Measurements from ENCODE around the gene TMEM87B.

TMEM87B gene, protein sequence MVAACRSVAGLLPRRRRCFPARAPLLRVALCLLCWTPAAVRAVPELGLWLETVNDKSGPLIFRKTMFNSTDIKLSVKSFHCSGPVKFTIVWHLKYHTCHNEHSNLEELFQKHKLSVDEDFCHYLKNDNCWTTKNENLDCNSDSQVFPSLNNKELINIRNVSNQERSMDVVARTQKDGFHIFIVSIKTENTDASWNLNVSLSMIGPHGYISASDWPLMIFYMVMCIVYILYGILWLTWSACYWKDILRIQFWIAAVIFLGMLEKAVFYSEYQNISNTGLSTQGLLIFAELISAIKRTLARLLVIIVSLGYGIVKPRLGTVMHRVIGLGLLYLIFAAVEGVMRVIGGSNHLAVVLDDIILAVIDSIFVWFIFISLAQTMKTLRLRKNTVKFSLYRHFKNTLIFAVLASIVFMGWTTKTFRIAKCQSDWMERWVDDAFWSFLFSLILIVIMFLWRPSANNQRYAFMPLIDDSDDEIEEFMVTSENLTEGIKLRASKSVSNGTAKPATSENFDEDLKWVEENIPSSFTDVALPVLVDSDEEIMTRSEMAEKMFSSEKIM
- total RNA-seq: 30.8 to 93.7 (median 60.6) reads per million in 3 experiments

DNA sequence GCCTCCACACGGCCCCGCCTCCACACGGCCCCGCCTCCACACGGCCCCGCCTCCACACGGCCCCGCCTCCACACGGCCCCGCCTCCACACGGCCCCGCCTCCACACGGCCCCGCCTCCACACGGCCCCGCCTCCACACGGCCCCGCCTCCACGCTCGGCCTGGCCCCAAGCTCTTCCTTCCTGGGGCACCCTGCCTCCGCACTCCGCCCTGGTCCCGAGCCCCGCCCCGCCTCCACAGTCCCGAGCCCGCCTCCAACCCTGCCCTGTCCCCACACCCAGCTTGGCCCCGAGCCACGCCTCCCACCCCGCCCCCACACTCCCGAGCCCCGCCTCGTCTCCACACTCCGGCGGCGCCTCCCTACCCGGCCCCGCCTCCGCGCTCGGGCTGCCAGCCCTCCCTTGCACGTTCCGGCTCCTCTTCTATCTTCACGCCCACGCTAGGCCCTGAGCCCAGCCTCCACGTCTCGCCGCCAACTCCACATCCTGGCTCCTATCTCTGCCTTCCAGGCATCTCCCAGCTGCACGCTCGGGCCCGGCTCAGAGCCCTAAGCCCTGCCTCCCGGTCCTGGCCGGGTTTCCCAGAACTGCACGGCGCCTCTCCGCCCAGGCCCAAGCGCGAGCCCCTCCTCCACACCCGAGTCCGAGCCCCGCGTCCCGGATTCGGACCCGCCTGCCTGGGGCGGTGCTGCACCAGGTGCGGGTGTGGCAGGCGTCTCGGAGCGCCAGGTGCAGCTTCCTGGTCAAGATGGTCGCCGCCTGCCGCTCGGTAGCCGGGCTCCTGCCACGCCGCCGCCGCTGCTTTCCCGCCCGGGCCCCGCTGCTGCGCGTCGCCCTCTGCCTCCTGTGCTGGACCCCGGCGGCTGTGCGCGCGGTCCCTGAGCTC is at the start of gene TMEM87B:
Gene TMEM87B (plus strand): TSS at position 423 of the 883 bp plus-strand sequence. CDS start 323 bp downstream, at position 746.
- peak; percentile 95 for DNase-seq

- no peak for DNase-seq
Measured at GRCh38 chr2:112005406-112006075, 49.5 kb upstream of the TMEM87B start.

DNA sequence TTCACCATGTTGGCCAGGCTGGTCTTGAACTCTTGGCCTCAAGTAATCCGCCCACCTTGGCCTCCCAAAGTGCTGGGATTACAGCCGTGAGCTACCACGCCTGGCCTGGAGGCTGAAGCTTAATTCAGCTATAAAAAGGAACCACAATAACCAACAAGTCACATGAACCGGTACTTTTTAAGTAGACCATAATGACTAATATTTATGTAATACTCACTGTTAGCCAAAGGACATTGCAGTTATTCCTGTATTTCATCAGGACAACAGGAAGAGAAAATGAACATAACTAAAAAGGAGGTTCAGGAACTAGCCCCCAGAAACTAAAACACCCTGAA is 49.0 kb upstream of the TMEM87B start:
- no peak for DNase-seq

GRCh38 chr2:112007493-112007892 is 47.6 kb upstream of the TMEM87B start:
- no peak for DNase-seq

DNA sequence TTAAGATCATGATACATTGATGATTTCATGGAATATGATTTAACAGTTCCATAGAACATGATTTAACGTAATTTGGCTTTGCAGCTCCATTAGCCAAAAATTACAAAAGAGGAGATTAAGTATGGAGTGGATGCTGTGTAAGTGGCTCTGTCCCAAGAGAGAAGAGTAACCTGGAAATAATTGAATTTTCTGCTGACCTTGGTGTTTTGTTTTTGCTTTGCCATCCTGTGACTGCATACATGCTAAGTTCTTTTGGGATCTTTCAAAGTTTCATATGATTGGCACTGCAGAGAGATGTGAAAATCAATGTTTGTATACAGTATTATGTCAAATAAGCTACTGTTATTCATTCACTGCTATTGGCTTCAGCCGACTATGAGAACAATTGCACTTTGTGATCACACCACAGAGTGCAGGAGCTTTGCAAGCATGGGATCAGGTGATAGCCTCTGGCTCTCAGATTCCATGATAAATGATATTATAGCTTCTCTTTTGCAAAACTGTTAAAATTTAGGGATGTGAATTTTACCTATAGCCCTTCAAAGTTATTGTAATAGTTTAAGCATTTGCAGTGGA is 46.1 kb upstream of the TMEM87B start:
- no peak for DNase-seq

- DNase-seq: no peak
Measured at GRCh38 chr2:112010751-112011150, 44.3 kb upstream of the TMEM87B start.

DNA sequence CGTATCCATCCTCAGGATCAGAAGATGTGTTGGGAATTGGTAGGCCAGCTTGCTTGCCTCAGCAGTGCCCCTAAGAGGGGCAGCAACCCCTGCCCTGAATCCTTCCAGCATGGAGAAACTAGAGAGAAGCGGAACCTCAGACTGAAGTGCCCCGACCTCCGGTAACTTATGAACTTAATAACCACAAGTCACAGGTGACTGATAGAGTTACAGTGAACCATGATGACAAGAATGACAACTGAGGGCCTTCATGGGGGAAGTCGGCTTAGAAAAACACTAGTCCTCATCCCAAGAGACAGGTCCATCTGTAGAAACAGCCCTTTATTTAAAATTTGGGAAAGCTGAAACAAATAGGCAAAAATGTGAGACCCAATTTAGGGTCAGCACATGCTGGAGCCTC is 42.5 kb upstream of the TMEM87B start:
- DNase-seq: no peak

- DNase-seq: no peak
Measured at GRCh38 chr2:112018846-112019245, 36.2 kb upstream of the TMEM87B start.

- DNase-seq: no peak
Measured at GRCh38 chr2:112019569-112019982, 35.5 kb upstream of the TMEM87B start.

DNA sequence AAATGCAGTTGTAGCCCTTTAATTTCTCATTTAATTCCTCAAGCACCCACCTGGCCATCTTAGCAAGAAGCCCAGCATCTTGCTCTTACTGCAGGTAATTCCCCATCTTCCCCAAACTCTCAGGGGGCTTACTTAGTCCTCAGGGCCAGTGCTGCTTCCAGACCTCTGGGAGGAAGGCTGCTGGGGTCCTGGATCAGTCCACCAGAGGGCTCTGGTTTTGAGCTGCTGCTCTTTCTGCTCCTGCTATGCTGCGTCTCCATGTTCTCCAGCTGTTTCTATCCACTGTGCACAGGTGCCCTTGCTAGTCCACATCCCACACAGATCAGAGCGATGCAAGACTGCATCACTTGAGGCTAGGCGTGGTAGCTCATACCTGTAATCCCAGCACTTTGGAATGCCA is 34.5 kb upstream of the TMEM87B start:
- DNase-seq: no peak

DNA sequence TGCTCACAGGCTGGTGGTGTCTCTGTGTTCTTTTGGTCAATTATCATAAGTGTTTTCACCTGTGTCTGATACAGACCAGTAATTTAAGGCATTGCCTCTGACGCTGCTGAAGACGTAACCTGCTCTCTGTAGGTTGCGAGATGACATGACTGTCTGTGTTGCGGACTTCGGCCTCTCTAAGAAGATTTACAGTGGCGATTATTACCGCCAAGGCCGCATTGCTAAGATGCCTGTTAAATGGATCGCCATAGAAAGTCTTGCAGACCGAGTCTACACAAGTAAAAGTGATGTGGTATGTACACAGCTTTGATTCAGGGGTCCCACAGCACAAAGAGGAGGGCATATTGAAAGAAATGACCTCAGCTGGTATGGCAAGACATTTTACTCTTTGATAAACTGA is 33.8 kb upstream of the TMEM87B start:
- DNase-seq: no peak

- no peak for DNase-seq
Measured at GRCh38 chr2:112021781-112022231, 33.3 kb upstream of the TMEM87B start.

- no peak for DNase-seq
Measured at GRCh38 chr2:112023707-112024106, 31.4 kb upstream of the TMEM87B start.

- no peak for DNase-seq
Measured at GRCh38 chr2:112024231-112024630, 30.8 kb upstream of the TMEM87B start.

GRCh38 chr2:112024896-112025491 is 30.1 kb upstream of the TMEM87B start:
- no peak for DNase-seq

DNA sequence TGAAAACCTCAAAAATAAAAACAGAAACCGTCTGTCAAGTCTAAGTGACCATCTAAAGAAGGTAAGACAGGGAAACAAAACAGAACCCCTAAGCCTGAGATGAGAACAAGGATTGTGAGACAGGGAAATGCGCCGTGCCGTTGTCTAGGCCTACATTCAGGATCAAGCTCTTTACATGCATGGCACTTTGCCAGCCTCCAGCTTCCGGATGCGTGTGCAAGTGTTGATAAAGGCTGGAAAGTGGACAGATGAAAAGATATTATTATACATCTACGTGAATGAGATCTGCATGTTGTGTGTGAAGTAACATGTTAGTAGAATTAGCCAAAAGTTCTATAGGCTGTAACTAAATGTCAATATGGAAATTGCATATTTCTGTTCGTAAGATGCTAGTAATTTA is 28.6 kb upstream of the TMEM87B start:
- DNase-seq: no peak

- no peak for DNase-seq
Measured at GRCh38 chr2:112027767-112028166, 27.3 kb upstream of the TMEM87B start.

- no peak for DNase-seq
Measured at GRCh38 chr2:112029164-112029563, 25.9 kb upstream of the TMEM87B start.

DNA sequence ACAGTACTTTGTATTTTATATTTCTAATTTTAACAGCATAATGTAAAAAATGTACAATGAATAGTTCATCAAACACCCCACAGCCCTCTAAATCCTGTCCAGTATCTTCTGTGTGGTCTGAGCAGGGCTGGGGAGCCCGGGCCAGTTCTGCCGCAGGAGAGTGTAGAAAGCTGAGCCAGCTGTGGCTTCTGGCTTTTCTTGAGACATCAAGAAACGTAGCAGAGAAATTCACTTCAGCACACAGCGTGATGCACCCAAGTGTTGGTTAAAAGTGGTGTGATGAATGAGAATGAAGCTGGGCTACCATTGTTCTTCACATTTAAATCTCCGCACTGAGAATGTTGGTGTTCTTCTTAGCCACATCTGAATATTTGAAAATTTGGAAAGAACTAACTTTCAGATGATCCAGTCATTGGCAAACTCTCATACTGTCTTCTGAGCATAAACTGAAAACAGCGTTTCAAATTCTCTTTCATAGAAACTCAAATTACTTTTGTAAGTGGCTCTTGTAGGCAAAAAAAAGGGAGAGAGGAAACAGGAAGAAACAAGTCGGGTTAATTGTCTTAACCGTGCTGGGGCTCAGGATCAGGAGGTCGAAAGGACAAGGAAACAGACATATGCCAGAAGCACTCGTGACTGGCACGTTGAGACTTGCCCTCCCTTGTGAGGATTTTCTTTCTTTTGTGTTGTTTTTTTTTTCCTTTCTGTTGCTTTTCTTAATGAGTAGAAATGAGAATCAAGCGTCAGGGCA is 23.4 kb upstream of the TMEM87B start:
- DNase-seq: no peak

DNA sequence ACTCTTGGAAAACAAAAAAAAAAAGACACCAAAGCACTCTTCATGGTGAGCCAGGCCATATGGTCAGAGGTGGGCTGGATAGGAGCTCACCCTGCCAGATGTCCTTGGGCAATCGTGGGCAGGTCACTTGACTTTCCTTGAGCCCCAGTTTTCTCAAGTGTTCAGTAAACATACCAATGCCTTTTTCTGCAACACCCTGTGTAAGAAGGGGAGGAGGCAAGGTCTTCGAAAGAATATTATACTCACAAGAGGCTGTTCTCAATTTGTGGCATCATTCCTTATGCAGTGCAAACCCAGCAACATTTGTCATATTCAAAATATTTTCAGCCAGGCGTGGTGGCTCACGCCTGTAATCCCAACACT is 22.9 kb upstream of the TMEM87B start:
- no peak for DNase-seq

DNA sequence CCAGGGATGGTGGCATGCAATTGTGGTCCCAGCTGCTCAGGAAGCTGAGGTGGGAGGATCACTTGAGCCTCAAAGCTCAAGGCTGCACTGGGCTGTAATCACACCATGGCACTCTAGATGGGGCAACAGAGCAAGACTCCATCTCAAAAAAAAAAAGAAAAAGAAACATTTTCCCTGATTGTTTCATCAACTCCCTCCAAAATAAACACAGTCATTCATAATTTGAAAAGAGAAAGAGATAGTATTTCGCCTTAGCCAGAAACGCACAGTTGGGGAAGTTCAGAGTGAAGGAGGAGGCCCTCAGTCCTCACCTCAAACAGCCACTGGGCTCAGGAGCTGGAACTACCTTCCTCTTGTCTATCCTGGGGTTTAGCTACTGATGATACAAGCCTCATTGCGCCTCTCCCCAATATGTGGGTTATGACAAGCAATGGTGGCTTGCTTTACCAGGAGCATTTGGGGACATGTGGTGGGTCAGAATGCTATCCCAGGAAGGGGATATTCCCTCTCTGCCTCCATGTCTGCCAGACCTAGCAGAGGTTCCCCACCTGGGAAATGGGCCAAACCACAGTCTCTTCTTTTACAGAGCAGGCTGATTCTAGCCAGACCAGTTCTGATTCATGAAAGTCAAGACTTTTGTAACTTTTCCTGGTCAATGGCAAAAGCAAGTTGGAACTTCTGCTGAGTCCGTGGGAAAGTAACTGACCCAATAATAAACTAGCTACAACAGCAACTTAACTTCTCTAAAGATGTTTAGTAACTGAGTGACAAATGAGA is 22.2 kb upstream of the TMEM87B start:
- no peak for DNase-seq

All from central memory CD4-positive, alpha-beta T cell (primary cell).